Transverse colon (tissue), 4 donors: ENCODE data around the gene ITPKB. TPM values are rescaled to one million over a fixed set of nuclear protein-coding genes. Genes with fewer than 3 reads are reported as not detected.

Source experiments
- DNase-seq: peaks from one replicate; pipeline ENCODE4 v3.0.0-alpha.2; 2019
- H3K27ac ChIP-seq, 4 donors: fragments of 200-600 bp; sonication (generic); 2 replicates each; pipeline ENCODE4 v1.5.1; 2016 to 2018; ENCODE audit warnings: inconsistent platforms in 4 of 4
- H3K27me3 ChIP-seq: fragments of 200-600 bp; sonication (generic); 2 replicates; pipeline ENCODE4 v1.5.1; 2017; ENCODE audit warnings: inconsistent platforms
- H3K36me3 ChIP-seq, 4 donors: fragments of 200-600 bp; sonication (generic); 2 replicates each; pipeline ENCODE4 v1.5.1; 2017 to 2019; ENCODE audit warnings: inconsistent platforms in 4 of 4
- H3K4me1 ChIP-seq, 4 donors: fragments of 200-600 bp; sonication (generic); 2 replicates each; pipeline ENCODE4 v1.5.1; 2017 to 2020; ENCODE audit warnings: inconsistent platforms in 4 of 4
- H3K4me3 ChIP-seq, 4 donors: fragments of 200-600 bp; sonication (generic); 1 replicate in 1 of 4; 2 replicates in 3 of 4; pipeline versions ENCODE4 v1.5.1 to v1.6.1; 2017 to 2019; ENCODE audit warnings: inconsistent platforms in 4 of 4
- H3K9me3 ChIP-seq, 2 donors: fragments of 200-600 bp; sonication (generic); 2 replicates each; pipeline ENCODE4 v1.5.1; 2017 to 2019; ENCODE audit warnings: inconsistent platforms in 2 of 2
- CTCF ChIP-seq, 5 experiments: fragments of 200-600 bp in 3 of 5; fragments of 450-650 bp in 2 of 5; sonication (generic) in 3 of 5; IDR thresholded peaks; 1 replicate in 2 of 5; 2 replicates in 3 of 5; pipeline ENCODE4 v1.5.1; 2016 to 2017; ENCODE audit warnings: antibody characterized with exemption in 5 of 5, inconsistent platforms in 3 of 5, mild to moderate bottlenecking in 2 of 5, moderate library complexity in 1 of 5
- EP300 ChIP-seq: sonication (generic); formaldehyde crosslinking; IDR thresholded peaks from one replicate; pipeline ENCODE4 v1.6.1; 2017; ENCODE audit warnings: antibody characterized with exemption, low read depth
- POLR2A ChIP-seq: fragments of 450-650 bp; IDR thresholded peaks from one replicate; pipeline ENCODE4 v1.6.1; 2016; ENCODE audit warnings: antibody characterized with exemption, mild to moderate bottlenecking, moderate library complexity
- POLR2AphosphoS5 ChIP-seq, 3 donors: sonication (generic); formaldehyde crosslinking; IDR thresholded peaks; one replicate each; pipeline ENCODE4 v1.6.1; 2016; ENCODE audit warnings: antibody characterized with exemption in 3 of 3
- WGBS, 2 donors: methylation state at CpG; one replicate each; pipeline ENCODE4 v1.1.5; 2018; ENCODE audit warnings: low coverage in 1 of 2; 5-methylcytosine and 5-hydroxymethylcytosine counted together
- in situ Hi-C, 4 donors: fragments of 200-750 bp; cut with MboI; loops; one replicate each; pipeline versions ENCODE4 v1.15.0 to v1.15.1; 2017; ENCODE audit warnings: low sequenced_read_pairs in 3 of 4, low pct_ligation_motif_present in 1 of 4, low pct_unique_long_range_greater_than_20kb in 1 of 4
- intact Hi-C: fragments of 100-400 bp; cut with DNase I; formaldehyde crosslinking; loops from one replicate; pipeline ENCODE4 v1.15.1; 2023; ENCODE audit warnings: low total_unique reads
- total RNA-seq, 4 donors: library from RNA; depleted of rRNA; stranded (reverse); fragments of >200 nt; gene quantifications; one replicate each; pipeline ENCODE4 v1.1.0, GENCODE V29; 2016

Gene ITPKB
- total RNA-seq, 4 donors from 2014 or later = 14.3 to 57.6 (median 23.7) TPM

DNA sequence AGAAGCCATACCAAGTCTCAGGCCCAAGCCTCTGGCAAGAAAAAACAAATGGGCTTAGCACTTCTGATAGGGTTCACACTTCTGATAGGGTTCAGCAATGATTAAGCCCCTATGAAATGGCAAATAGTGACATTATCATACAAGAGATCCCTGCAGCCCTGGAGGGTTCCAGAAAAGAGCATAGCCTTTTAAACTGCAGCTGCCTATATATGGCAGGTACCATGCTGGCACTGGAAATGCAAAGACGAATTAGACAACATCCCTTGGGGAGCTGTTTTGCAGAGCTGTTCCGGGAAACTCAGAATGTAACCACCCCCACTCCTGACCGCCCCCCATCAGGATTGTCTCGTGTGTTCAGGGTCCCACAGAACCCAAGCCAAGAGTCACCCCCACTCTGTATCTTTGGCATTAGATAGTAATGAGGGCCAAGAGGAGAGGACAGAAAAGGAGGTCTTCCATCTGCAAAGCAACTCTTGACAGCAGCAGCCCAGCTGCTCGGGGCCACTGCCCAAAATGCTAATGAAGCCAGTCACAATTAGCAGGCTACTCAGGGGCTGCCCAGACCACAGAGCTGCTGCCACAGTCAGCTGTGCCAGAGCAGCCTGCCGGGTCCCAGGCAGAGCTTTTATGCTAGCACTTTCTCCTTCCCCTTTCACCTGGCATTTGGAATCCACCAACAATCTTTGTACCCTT, 50.9 kb downstream of the ITPKB start:
- no peak for DNase-seq
- no peaks in the 10 kb centered on the region for H3K36me3 ChIP-seq
- 55% methylated on average over 6 of the region's 6 CpGs; no CpG with 5 or more reads in 1 of the 2 donors for WGBS, 2 donors
- no peaks in the 10 kb centered on the region for H3K9me3 ChIP-seq
- H3K4me3 ChIP-seq = no peak overlapping the region
- no peaks in the 10 kb centered on the region for H3K27me3 ChIP-seq
- intact Hi-C loops = no loop called here
- peaks cover 35 to 81% (median 54%) of the 10 kb centered on the region in 4 donors for H3K4me1 ChIP-seq
- H3K27ac ChIP-seq = peak overlapping the region; percentile 71 to 80 (median 77)
- no peak for TF ChIP-seq CTCF (IDR thresholded peaks at IDR 0.05)
- no peak for TF ChIP-seq POLR2AphosphoS5 (IDR thresholded peaks at IDR 0.05)
- no peak for TF ChIP-seq POLR2A
- TF ChIP-seq EP300 = no peak
- in situ Hi-C loops = no loop called here

DNA sequence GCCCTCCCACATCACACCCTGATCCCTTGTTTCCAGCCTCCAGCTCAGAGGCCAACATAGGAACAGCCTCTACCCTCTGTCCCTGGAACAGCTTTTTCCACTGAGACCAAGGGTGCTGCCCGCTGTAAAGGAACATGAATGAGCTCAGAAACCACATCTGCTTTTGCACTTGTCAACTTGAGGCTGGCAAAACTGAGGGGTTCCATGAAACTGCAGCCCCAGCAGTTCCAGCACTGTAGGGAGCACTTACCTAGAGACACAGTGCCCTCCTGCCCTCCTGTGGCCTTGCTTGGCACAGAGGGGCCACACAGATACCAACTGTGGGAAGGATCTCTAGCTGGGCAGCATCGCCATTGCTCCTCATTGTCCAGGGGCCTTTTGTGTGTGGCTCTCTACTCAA, 51.7 kb downstream of the ITPKB start:
- Histone ChIP-seq H3K9me3 (no peaks in the 10 kb centered on the region), H3K27ac (peak overlapping the region; percentile 71 to 80 (median 77)), H3K27me3 (no peaks in the 10 kb centered on the region), H3K4me1 (peaks cover 28 to 80% (median 51%) of the 10 kb centered on the region in 4 donors), H3K36me3 (no peaks in the 10 kb centered on the region), H3K4me3 (no peak overlapping the region)
- intact Hi-C loops = no loop called here
- no peak for DNase-seq
- TF ChIP-seq POLR2AphosphoS5 (IDR thresholded peaks at IDR 0.05) (no peak), EP300 (no peak), CTCF (IDR thresholded peaks at IDR 0.05) (no peak), POLR2A (no peak)
- in situ Hi-C loops = no loop called here
- 79% methylated on average over 2 of the region's 2 CpGs; no CpG with 5 or more reads in 1 of the 2 donors for WGBS, 2 donors

DNA sequence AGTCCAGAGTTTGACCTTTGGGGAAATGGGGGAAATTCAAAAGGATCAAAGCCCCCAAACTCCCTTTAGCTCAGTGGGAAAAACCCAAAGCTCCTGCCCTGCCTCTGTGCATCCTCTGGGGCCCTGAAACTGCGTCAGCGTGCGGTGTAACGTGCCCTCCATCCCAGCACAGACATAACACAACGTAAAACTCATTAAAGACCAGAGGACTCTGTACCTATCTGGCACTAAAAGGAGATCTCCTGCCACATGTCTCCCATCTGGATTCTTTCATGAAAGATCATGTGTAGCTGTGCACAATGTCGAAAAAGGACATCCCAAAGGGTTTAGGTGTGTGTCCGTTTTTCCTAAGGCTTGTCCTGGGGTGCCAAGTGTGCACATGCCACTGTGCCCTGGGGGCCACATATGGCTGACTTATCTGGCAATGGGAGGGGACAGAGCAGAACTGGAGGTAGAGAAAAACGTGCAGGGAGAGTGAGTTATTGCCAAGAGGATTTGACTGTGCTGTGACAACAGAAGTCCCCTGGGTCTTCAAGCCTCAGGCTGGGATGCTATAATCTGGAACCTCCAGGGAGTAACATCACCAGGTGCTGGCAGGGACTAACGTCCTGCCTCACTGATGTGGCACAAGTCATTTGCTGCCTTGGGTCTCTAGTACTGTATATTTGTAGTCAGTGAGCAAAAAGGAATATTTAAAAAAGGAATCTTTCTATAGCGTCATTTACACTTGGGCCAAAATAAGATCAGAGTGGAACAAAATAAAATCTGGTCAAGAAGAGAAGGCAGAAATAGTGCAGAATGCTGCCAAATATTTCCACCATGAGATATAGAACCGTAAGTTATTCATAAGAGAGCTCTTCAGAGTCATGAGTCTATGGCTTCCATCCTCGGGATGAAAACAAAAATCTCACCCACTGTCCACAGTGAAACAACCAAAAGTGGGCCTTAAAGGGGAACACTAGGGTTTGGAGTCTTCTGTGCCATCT, 52.3 kb downstream of the ITPKB start:
- intact Hi-C loops = no loop called here
- 65 to 71% methylated on average over 8 to 12 of the region's 12 CpGs for WGBS, 2 donors
- Histone ChIP-seq H3K4me3 (no peak overlapping the region), H3K36me3 (no peaks in the 10 kb centered on the region), H3K27me3 (no peaks in the 10 kb centered on the region), H3K27ac (peak overlapping the region; percentile 71 to 80 (median 77)), H3K4me1 (peaks cover 21 to 80% (median 51%) of the 10 kb centered on the region in 4 donors), H3K9me3 (no peaks in the 10 kb centered on the region)
- no peak for DNase-seq
- in situ Hi-C loops = no loop called here
- TF ChIP-seq POLR2A (no peak), POLR2AphosphoS5 (IDR thresholded peaks at IDR 0.05) (no peak), CTCF (IDR thresholded peaks at IDR 0.05) (no peak), EP300 (peak; percentile 31)

DNA sequence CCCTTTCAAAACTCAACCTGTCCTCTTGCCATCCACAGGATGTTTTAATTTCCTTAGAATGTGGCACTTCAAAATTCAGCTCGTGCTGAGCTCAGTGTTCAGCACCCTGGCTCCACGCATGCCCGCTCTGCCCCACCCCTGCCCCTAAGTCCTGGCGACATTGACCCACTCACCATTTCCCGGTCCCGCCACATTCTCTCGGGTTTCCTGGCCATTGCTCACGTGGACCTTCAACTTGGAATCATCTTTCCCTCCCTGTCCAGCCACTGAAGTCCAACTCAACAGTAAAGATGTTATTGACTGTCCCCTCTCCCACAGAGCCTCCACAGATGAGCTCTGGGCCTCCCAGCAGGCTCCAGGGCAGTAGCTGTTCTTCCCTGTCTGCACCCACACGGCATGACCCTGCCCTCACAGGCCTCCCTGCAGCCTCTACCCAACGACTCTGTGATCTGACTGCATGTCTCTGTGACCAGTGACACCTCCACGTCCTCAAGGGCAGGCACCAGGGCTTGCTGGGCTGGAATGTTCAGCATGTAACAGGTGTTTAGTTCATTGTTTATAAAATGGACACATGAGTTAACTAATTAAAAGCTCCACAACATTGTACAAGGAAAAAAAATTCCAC, 53.8 kb downstream of the ITPKB start:
- intact Hi-C loops = no loop called here
- Histone ChIP-seq H3K4me1 (peaks cover 28 to 79% (median 47%) of the 10 kb centered on the region in 4 donors), H3K9me3 (no peaks in the 10 kb centered on the region), H3K4me3 (no peak overlapping the region), H3K36me3 (no peaks in the 10 kb centered on the region), H3K27me3 (no peaks in the 10 kb centered on the region), H3K27ac (peak overlapping the region in 2 of 4 donors; percentile 79 to 80)
- TF ChIP-seq POLR2AphosphoS5 (IDR thresholded peaks at IDR 0.05) = no peak
- TF ChIP-seq CTCF (IDR thresholded peaks at IDR 0.05) = no peak
- TF ChIP-seq POLR2A = no peak
- TF ChIP-seq EP300 = no peak
- WGBS, 2 donors = 69 to 86% methylated on average over 3 to 11 of the region's 11 CpGs
- in situ Hi-C loops = no loop called here
- no peak for DNase-seq
